GM12872 (cell line): Measurements from ENCODE around the gene C3orf70.

ENCODE experiments used
- CTCF ChIP-seq: IDR thresholded peaks from 3 replicates; pipeline ENCODE4 v1.5.1; 2011; ENCODE audit warnings: low read depth, mild to moderate bottlenecking, low read length, moderate library complexity; ENCODE audit not compliant: insufficient read depth

Gene C3orf70

GRCh38 chr3:185046164-185046515 lies 106.7 kb downstream of the C3orf70 start:
- no peak for TF ChIP-seq CTCF

- TF ChIP-seq CTCF, result no peak
Measured at GRCh38 chr3:185042312-185043050, 110.4 kb downstream of the C3orf70 start.

GRCh38 chr3:185041540-185041939 lies 111.3 kb downstream of the C3orf70 start:
- TF ChIP-seq CTCF, result no peak

- TF ChIP-seq CTCF, result no peak
Measured at GRCh38 chr3:185040425-185040824, 112.4 kb downstream of the C3orf70 start.

- no peak for TF ChIP-seq CTCF
Measured at GRCh38 chr3:185037801-185038200, 115.1 kb downstream of the C3orf70 start.

- TF ChIP-seq CTCF, result no peak
Measured at GRCh38 chr3:185030951-185031350, 121.9 kb downstream of the C3orf70 start.

GRCh38 chr3:185030399-185030798 lies 122.5 kb downstream of the C3orf70 start:
- TF ChIP-seq CTCF, result no peak
